Measurements from ENCODE around the gene IGSF8.

Gene IGSF8

GRCh38 chr1:160097911-160098851 is at the start of gene IGSF8:
TSS of gene IGSF8 (minus strand) at chr1:160098619. CDS start at chr1:160098472, 147 bp downstream.
- peaks cover 66% of the 10 kb centered on the region for H3K4me1 Mint-ChIP-seq (ENCODE audit: low read depth)
- H3K27ac Mint-ChIP-seq, result peak within 1 kb of the TSS; percentile 81
- no peaks in the 10 kb centered on the region for H3K9me3 Mint-ChIP-seq
- H3K4me3 Mint-ChIP-seq, result peak within 1 kb of the TSS; percentile 89
- no peaks in the 10 kb centered on the region for H3K27me3 Mint-ChIP-seq
- H3K36me3 Mint-ChIP-seq (ENCODE audit: low read depth), result no peaks in the 10 kb centered on the region

- no peak overlapping the region for H3K4me3 Mint-ChIP-seq
These were observed 49.7 kb upstream of the IGSF8 start for GRCh38 chr1:160148121-160148520.

GRCh38 chr1:160146107-160146506 is 47.7 kb upstream of the IGSF8 start:
- H3K4me1 Mint-ChIP-seq (ENCODE audit: low read depth), result no peaks in the 10 kb centered on the region
- H3K36me3 Mint-ChIP-seq (ENCODE audit: low read depth), result no peaks in the 10 kb centered on the region
- H3K4me3 Mint-ChIP-seq, result no peak overlapping the region
- no peak overlapping the region for H3K27ac Mint-ChIP-seq
- H3K27me3 Mint-ChIP-seq, result peaks cover 14% of the 10 kb centered on the region
- no peaks in the 10 kb centered on the region for H3K9me3 Mint-ChIP-seq

More at GRCh38 chr1:160148121-160148520, 49.7 kb upstream of the IGSF8 start:
- Mint-ChIP-seq H3K9me3 (no peaks in the 10 kb centered on the region), H3K4me1 (ENCODE audit: low read depth) (no peaks in the 10 kb centered on the region), H3K36me3 (ENCODE audit: low read depth) (no peaks in the 10 kb centered on the region), H3K27ac (no peak overlapping the region), H3K27me3 (peaks cover 8% of the 10 kb centered on the region)

GRCh38 chr1:160144921-160145320 is 46.5 kb upstream of the IGSF8 start:
- no peak overlapping the region for H3K27ac Mint-ChIP-seq
- no peaks in the 10 kb centered on the region for H3K4me1 Mint-ChIP-seq (ENCODE audit: low read depth)
- peaks cover 15% of the 10 kb centered on the region for H3K27me3 Mint-ChIP-seq
- no peak overlapping the region for H3K4me3 Mint-ChIP-seq
- H3K9me3 Mint-ChIP-seq, result no peaks in the 10 kb centered on the region
- no peaks in the 10 kb centered on the region for H3K36me3 Mint-ChIP-seq (ENCODE audit: low read depth)

GRCh38 chr1:160143695-160144094 is 45.3 kb upstream of the IGSF8 start:
- Mint-ChIP-seq H3K4me3 (no peak overlapping the region), H3K36me3 (ENCODE audit: low read depth) (no peaks in the 10 kb centered on the region), H3K27ac (no peak overlapping the region), H3K27me3 (peaks cover 15% of the 10 kb centered on the region), H3K9me3 (no peaks in the 10 kb centered on the region), H3K4me1 (ENCODE audit: low read depth) (no peaks in the 10 kb centered on the region)

GRCh38 chr1:160139840-160140239 is 41.4 kb upstream of the IGSF8 start:
- Mint-ChIP-seq H3K36me3 (ENCODE audit: low read depth) (no peaks in the 10 kb centered on the region), H3K4me3 (no peak overlapping the region), H3K9me3 (no peaks in the 10 kb centered on the region), H3K27ac (no peak overlapping the region), H3K4me1 (ENCODE audit: low read depth) (no peaks in the 10 kb centered on the region), H3K27me3 (peaks cover 13% of the 10 kb centered on the region)

- no peak overlapping the region for H3K27ac Mint-ChIP-seq
- no peaks in the 10 kb centered on the region for H3K4me1 Mint-ChIP-seq (ENCODE audit: low read depth)
- peaks cover 5% of the 10 kb centered on the region for H3K27me3 Mint-ChIP-seq
These were observed 38.9 kb upstream of the IGSF8 start for GRCh38 chr1:160137216-160137862.

GRCh38 chr1:160136926-160137200 is 38.4 kb upstream of the IGSF8 start:
- H3K36me3 Mint-ChIP-seq (ENCODE audit: low read depth), result no peaks in the 10 kb centered on the region

More at GRCh38 chr1:160137216-160137862, 38.9 kb upstream of the IGSF8 start:
- Mint-ChIP-seq H3K9me3 (no peaks in the 10 kb centered on the region), H3K4me3 (no peak overlapping the region), H3K36me3 (ENCODE audit: low read depth) (no peaks in the 10 kb centered on the region)

GRCh38 chr1:160136121-160136925 is 37.9 kb upstream of the IGSF8 start:
- Mint-ChIP-seq H3K27me3 (peaks cover 3% of the 10 kb centered on the region), H3K27ac (no peak overlapping the region), H3K9me3 (no peaks in the 10 kb centered on the region), H3K4me1 (ENCODE audit: low read depth) (no peaks in the 10 kb centered on the region), H3K4me3 (no peak overlapping the region), H3K36me3 (ENCODE audit: low read depth) (no peaks in the 10 kb centered on the region)

More at GRCh38 chr1:160136926-160137200, 38.4 kb upstream of the IGSF8 start:
- Mint-ChIP-seq H3K27me3 (peaks cover 3% of the 10 kb centered on the region), H3K27ac (no peak overlapping the region), H3K4me3 (no peak overlapping the region), H3K4me1 (ENCODE audit: low read depth) (no peaks in the 10 kb centered on the region), H3K9me3 (no peaks in the 10 kb centered on the region)

GRCh38 chr1:160134791-160135572 is 36.6 kb upstream of the IGSF8 start:
- Mint-ChIP-seq H3K36me3 (ENCODE audit: low read depth) (no peaks in the 10 kb centered on the region), H3K9me3 (no peaks in the 10 kb centered on the region), H3K4me1 (ENCODE audit: low read depth) (no peaks in the 10 kb centered on the region), H3K4me3 (no peak overlapping the region), H3K27me3 (peaks cover 9% of the 10 kb centered on the region), H3K27ac (no peak overlapping the region)

- H3K27me3 Mint-ChIP-seq, result peaks cover 9% of the 10 kb centered on the region
- no peak overlapping the region for H3K27ac Mint-ChIP-seq
- H3K4me1 Mint-ChIP-seq (ENCODE audit: low read depth), result no peaks in the 10 kb centered on the region
- H3K9me3 Mint-ChIP-seq, result no peaks in the 10 kb centered on the region
- H3K36me3 Mint-ChIP-seq (ENCODE audit: low read depth), result no peaks in the 10 kb centered on the region
- H3K4me3 Mint-ChIP-seq, result no peak overlapping the region
These were observed 35.8 kb upstream of the IGSF8 start for GRCh38 chr1:160133990-160134770.

- no peak overlapping the region for H3K4me3 Mint-ChIP-seq
- H3K9me3 Mint-ChIP-seq, result no peaks in the 10 kb centered on the region
- H3K4me1 Mint-ChIP-seq (ENCODE audit: low read depth), result no peaks in the 10 kb centered on the region
- H3K36me3 Mint-ChIP-seq (ENCODE audit: low read depth), result no peaks in the 10 kb centered on the region
- H3K27me3 Mint-ChIP-seq, result peaks cover 9% of the 10 kb centered on the region
- H3K27ac Mint-ChIP-seq, result no peak overlapping the region
These were observed 33.6 kb upstream of the IGSF8 start for GRCh38 chr1:160131803-160132565.

- Mint-ChIP-seq H3K36me3 (ENCODE audit: low read depth) (no peaks in the 10 kb centered on the region), H3K9me3 (no peaks in the 10 kb centered on the region), H3K27ac (no peak overlapping the region), H3K4me1 (ENCODE audit: low read depth) (no peaks in the 10 kb centered on the region), H3K27me3 (peaks cover 9% of the 10 kb centered on the region), H3K4me3 (no peak overlapping the region)
These were observed 32.5 kb upstream of the IGSF8 start for GRCh38 chr1:160130939-160131338.
